ENCODE measurements around the gene FXYD3.

FXYD3 gene

DNA sequence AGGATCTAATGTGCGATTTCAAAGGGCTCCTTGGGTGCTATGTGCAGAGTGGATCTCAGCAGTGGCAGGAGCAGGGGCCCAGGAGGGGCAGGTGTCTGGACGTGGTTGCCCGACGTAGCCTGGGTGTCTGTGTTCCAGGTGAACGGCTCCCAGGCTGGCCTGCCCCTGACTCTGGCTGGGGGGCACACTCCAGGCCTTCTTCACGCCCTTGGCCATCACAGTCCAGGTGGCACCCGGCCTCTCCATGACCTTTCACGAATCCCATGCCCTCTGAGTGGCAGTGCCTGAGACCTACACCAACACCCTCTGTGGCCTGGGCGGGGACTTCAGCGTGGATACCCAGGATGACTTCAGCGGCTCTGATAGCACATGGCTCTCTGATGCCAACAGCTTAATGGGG lies 11.3 kb upstream of the FXYD3 start:
- no peak overlapping the region for H3K4me3 ChIP-seq (replicated peaks; ENCODE audit: insufficient read depth, low read length)
- no peak for DNase-seq (ENCODE audit: low read depth in 1 of 2, low spot score in 1 of 2)
- H3K27me3 ChIP-seq (ENCODE audit: insufficient read depth, poor library complexity, severe bottlenecking) = no peaks in the 10 kb centered on the region
- no peak overlapping the region for H3K27ac ChIP-seq (replicated peaks)
- no peak for TF ChIP-seq SPI1 (IDR thresholded peaks at IDR 0.05; ENCODE audit: borderline replicate concordance, low read depth)
- TF ChIP-seq GABPA (IDR thresholded peaks at IDR 0.05; ENCODE audit: low read depth) = no peak
- TF ChIP-seq POLR2AphosphoS5 (IDR thresholded peaks at IDR 0.05; ENCODE audit: low read depth) = no peak
- TF ChIP-seq REST (IDR thresholded peaks at IDR 0.05; ENCODE audit: insufficient replicate concordance, low read depth) = no peak
- TF ChIP-seq, protein P1, sequence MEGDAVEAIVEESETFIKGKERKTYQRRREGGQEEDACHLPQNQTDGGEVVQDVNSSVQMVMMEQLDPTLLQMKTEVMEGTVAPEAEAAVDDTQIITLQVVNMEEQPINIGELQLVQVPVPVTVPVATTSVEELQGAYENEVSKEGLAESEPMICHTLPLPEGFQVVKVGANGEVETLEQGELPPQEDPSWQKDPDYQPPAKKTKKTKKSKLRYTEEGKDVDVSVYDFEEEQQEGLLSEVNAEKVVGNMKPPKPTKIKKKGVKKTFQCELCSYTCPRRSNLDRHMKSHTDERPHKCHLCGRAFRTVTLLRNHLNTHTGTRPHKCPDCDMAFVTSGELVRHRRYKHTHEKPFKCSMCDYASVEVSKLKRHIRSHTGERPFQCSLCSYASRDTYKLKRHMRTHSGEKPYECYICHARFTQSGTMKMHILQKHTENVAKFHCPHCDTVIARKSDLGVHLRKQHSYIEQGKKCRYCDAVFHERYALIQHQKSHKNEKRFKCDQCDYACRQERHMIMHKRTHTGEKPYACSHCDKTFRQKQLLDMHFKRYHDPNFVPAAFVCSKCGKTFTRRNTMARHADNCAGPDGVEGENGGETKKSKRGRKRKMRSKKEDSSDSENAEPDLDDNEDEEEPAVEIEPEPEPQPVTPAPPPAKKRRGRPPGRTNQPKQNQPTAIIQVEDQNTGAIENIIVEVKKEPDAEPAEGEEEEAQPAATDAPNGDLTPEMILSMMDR (IDR thresholded peaks at IDR 0.05; ENCODE audit: insufficient read depth, low read length) = no peak

GRCh38 chr19:35105047-35105410 lies 10.6 kb upstream of the FXYD3 start:
- no peak overlapping the region for H3K27ac ChIP-seq (replicated peaks)
- no peak for TF ChIP-seq POLR2AphosphoS5 (IDR thresholded peaks at IDR 0.05; ENCODE audit: low read depth)
- TF ChIP-seq, protein P1 (IDR thresholded peaks at IDR 0.05; ENCODE audit: insufficient read depth, low read length) = no peak
- no peak for TF ChIP-seq SPI1 (IDR thresholded peaks at IDR 0.05; ENCODE audit: borderline replicate concordance, low read depth)
- TF ChIP-seq REST (IDR thresholded peaks at IDR 0.05; ENCODE audit: insufficient replicate concordance, low read depth) = no peak

GRCh38 chr19:35105411-35106290 lies 10.0 kb upstream of the FXYD3 start:
- H3K27me3 ChIP-seq (ENCODE audit: insufficient read depth, poor library complexity, severe bottlenecking) = no peaks in the 10 kb centered on the region
- TF ChIP-seq REST (IDR thresholded peaks at IDR 0.05; ENCODE audit: insufficient replicate concordance, low read depth) = no peak
- DNase-seq (ENCODE audit: low read depth in 1 of 2, low spot score in 1 of 2) = no peak
- no peak overlapping the region for H3K27ac ChIP-seq (replicated peaks)
- H3K4me3 ChIP-seq (replicated peaks; ENCODE audit: insufficient read depth, low read length) = no peak overlapping the region

More at GRCh38 chr19:35105047-35105410, 10.6 kb upstream of the FXYD3 start:
- no peak for DNase-seq (ENCODE audit: low read depth in 1 of 2, low spot score in 1 of 2)
- Histone ChIP-seq H3K27me3 (ENCODE audit: insufficient read depth, poor library complexity, severe bottlenecking) (no peaks in the 10 kb centered on the region), H3K4me3 (replicated peaks; ENCODE audit: insufficient read depth, low read length) (no peak overlapping the region)

All from HL-60 (cell line).